ENCODE measurements around the gene C1QTNF5.

GRCh38 chr11:119297938-119298337, 42.7 kb downstream of the C1QTNF5 start:
- TF ChIP-seq CTCF (IDR thresholded peaks at IDR 0.05; ENCODE audit: insufficient read depth, low read length) (no peak), POLR2AphosphoS5 (IDR thresholded peaks at IDR 0.05; ENCODE audit: low read depth) (no peak), GABPA (IDR thresholded peaks at IDR 0.05; ENCODE audit: low read depth) (no peak)

Measured in HL-60 (cell line).